WTC11 (cell line): ENCODE measurements around the gene C1QL2. TPM values are rescaled to one million over a fixed set of nuclear protein-coding genes. Genes with fewer than 3 reads are reported as not detected.

ENCODE experiments used
- ATAC-seq: fragments of 200-7000 bp; cut with Tn5 transposase; 2 replicates; pipeline ENCODE4 v1.10.0; 2021; ENCODE audit warnings: mild to moderate bottlenecking, moderate library complexity
- CTCF ChIA-PET: fragments of 300-600 bp; sonication (Branson Sonifier 250); formaldehyde crosslinking; loops from one replicate; lab custom pipeline; 2021; ENCODE audit warnings: antibody characterized with exemption; lab: Charles Lee
- POLR2A ChIA-PET: fragments of 350-600 bp; sonication (Branson Sonifier 250); formaldehyde crosslinking; loops from one replicate; lab custom pipeline; 2021; ENCODE audit warnings: antibody characterized with exemption; lab: Charles Lee
- DNase-seq: peaks from one replicate; pipeline ENCODE4 v3.0.0; 2021; ENCODE audit warnings: low spot score
- H3K27ac Mint-ChIP-seq: 2 replicates; pipeline ENCODE4 v1.8.0; 2021; ENCODE audit warnings: mixed read lengths
- H3K27me3 Mint-ChIP-seq: 2 replicates; pipeline ENCODE4 v1.8.0; 2021; ENCODE audit warnings: low read depth, mild to moderate bottlenecking, moderate library complexity, mixed read lengths
- H3K36me3 Mint-ChIP-seq: 2 replicates; pipeline ENCODE4 v1.8.0; 2021; ENCODE audit warnings: mixed read lengths
- H3K4me1 Mint-ChIP-seq: 2 replicates; pipeline ENCODE4 v1.8.0; 2022; ENCODE audit warnings: mixed read lengths
- H3K4me3 Mint-ChIP-seq: 2 replicates; pipeline ENCODE4 v1.8.0; 2021; ENCODE audit warnings: mild to moderate bottlenecking, moderate library complexity, mixed read lengths
- H3K9me3 Mint-ChIP-seq: 2 replicates; pipeline ENCODE4 v1.8.0; 2021; ENCODE audit warnings: mixed read lengths
- AR ChIP-seq: fragments of 250-450 bp; sonication (Bioruptor Pico); IDR thresholded peaks from 2 replicates; pipeline ENCODE4 v1.9.0; 2021; ENCODE audit warnings: mild to moderate bottlenecking
- E2F1 ChIP-seq: sonication (generic); formaldehyde crosslinking; IDR thresholded peaks from 2 replicates; pipeline ENCODE4 v1.8.0; 2022; ENCODE audit warnings: mild to moderate bottlenecking, missing genetic modification reagents
- E2F4 ChIP-seq: sonication (generic); formaldehyde crosslinking; IDR thresholded peaks from 2 replicates; pipeline ENCODE4 v1.8.1; 2022; ENCODE audit warnings: low read depth, mild to moderate bottlenecking, moderate library complexity, missing genetic modification reagents, borderline replicate concordance
- ESRRA ChIP-seq: sonication (generic); formaldehyde crosslinking; IDR thresholded peaks from 2 replicates; pipeline ENCODE4 v1.8.1; 2022; ENCODE audit warnings: mild to moderate bottlenecking, missing genetic modification reagents, borderline replicate concordance
- FOXP4 ChIP-seq: sonication (generic); formaldehyde crosslinking; IDR thresholded peaks from 2 replicates; pipeline ENCODE4 v1.8.0; 2022; ENCODE audit warnings: mild to moderate bottlenecking, missing genetic modification reagents
- GRHL2 ChIP-seq: fragments of 250-450 bp; sonication (Bioruptor Pico); IDR thresholded peaks from 2 replicates; pipeline ENCODE4 v1.8.0; 2022; ENCODE audit warnings: mild to moderate bottlenecking, moderate library complexity; ENCODE audit not compliant: insufficient replicate concordance, severe bottlenecking
- GTF2I ChIP-seq: fragments of 250-450 bp; sonication (Bioruptor Pico); conservative IDR thresholded peaks from 2 replicates; pipeline ENCODE4 v1.4.0; 2021; ENCODE audit warnings: mild to moderate bottlenecking
- JAZF1 ChIP-seq: fragments of 250-450 bp; sonication (Bioruptor Pico); IDR thresholded peaks from 2 replicates; pipeline ENCODE4 v1.9.0; 2021; ENCODE audit warnings: moderate library complexity, mild to moderate bottlenecking, inconsistent platforms
- JUN ChIP-seq: sonication (generic); formaldehyde crosslinking; IDR thresholded peaks from 2 replicates; pipeline ENCODE4 v1.8.0; 2023; ENCODE audit warnings: mild to moderate bottlenecking, missing genetic modification reagents
- KAT7 ChIP-seq: sonication (generic); formaldehyde crosslinking; IDR thresholded peaks from 2 replicates; pipeline ENCODE4 v1.8.1; 2023; ENCODE audit warnings: missing genetic modification reagents, mild to moderate bottlenecking, borderline replicate concordance
- MLX ChIP-seq: sonication (generic); formaldehyde crosslinking; IDR thresholded peaks from 2 replicates; pipeline ENCODE4 v1.8.1; 2023; ENCODE audit warnings: mild to moderate bottlenecking, missing genetic modification reagents, moderate library complexity
- NFATC4 ChIP-seq: fragments of 250-450 bp; sonication (Bioruptor Pico); IDR thresholded peaks from 2 replicates; pipeline ENCODE4 v1.9.0; 2021; ENCODE audit warnings: mild to moderate bottlenecking
- PRDM15 ChIP-seq: sonication (generic); formaldehyde crosslinking; IDR thresholded peaks from 2 replicates; pipeline ENCODE4 v1.8.0; 2022; ENCODE audit warnings: missing genetic modification reagents
- SMAD3 ChIP-seq: sonication (generic); formaldehyde crosslinking; IDR thresholded peaks from 2 replicates; pipeline ENCODE4 v1.8.0; 2022; ENCODE audit warnings: missing genetic modification reagents, mild to moderate bottlenecking, borderline replicate concordance
- ZBTB21 ChIP-seq: sonication (generic); formaldehyde crosslinking; IDR thresholded peaks from 2 replicates; pipeline ENCODE4 v1.8.1; 2023; ENCODE audit warnings: mild to moderate bottlenecking, missing genetic modification reagents, borderline replicate concordance
- ZNF232 ChIP-seq: sonication (generic); formaldehyde crosslinking; IDR thresholded peaks from 2 replicates; pipeline ENCODE4 v1.8.0; 2022; ENCODE audit warnings: mild to moderate bottlenecking, missing genetic modification reagents
- ZNF416 ChIP-seq: fragments of 250-450 bp; sonication (Bioruptor Pico); IDR thresholded peaks from 2 replicates; pipeline ENCODE4 v1.9.0; 2021; ENCODE audit warnings: mild to moderate bottlenecking, inconsistent platforms
- total RNA-seq: library from RNA; stranded (reverse); gene quantifications from 3 replicates; pipeline ENCODE4 v1.2.3, GENCODE V29; 2021
- TF ChIP-seq, protein P1 (sequence below): sonication (generic); formaldehyde crosslinking; IDR thresholded peaks from 2 replicates; pipeline ENCODE4 v1.8.0; 2023; ENCODE audit warnings: mild to moderate bottlenecking, missing genetic modification reagents
- TF ChIP-seq, protein P2 (sequence below): sonication (generic); formaldehyde crosslinking; IDR thresholded peaks from 2 replicates; pipeline ENCODE4 v1.8.0; 2023; ENCODE audit warnings: missing genetic modification reagents
- TF ChIP-seq, protein P3 (sequence below): fragments of 250-450 bp; sonication (Bioruptor Pico); IDR thresholded peaks from 2 replicates; pipeline ENCODE4 v1.8.0; 2021; ENCODE audit warnings: mild to moderate bottlenecking

Gene C1QL2
- total RNA-seq, 1 experiment from 2014 or later = 1.0 TPM

- no peaks in the 10 kb centered on the region for H3K36me3 Mint-ChIP-seq
Observed at GRCh38 chr2:119154076-119154475, 4.5 kb downstream of the C1QL2 start.

More at GRCh38 chr2:119154076-119154475, 4.5 kb downstream of the C1QL2 start:
- Mint-ChIP-seq H3K4me1 (peaks cover 26% of the 10 kb centered on the region), H3K27me3 (peaks cover 27% of the 10 kb centered on the region), H3K4me3 (no peak overlapping the region), H3K9me3 (no peaks in the 10 kb centered on the region), H3K27ac (no peak overlapping the region)
- no peak for ATAC-seq
- ChIA-PET POLR2A (no interaction called here), CTCF (interaction anchor here (3.3 kb wide), 1 partner anchor 27 kb away, joined by 19 read pairs; no protein-coding TSS in a partner anchor)
- no peak for TF ChIP-seq JAZF1
- TF ChIP-seq, protein P1, sequence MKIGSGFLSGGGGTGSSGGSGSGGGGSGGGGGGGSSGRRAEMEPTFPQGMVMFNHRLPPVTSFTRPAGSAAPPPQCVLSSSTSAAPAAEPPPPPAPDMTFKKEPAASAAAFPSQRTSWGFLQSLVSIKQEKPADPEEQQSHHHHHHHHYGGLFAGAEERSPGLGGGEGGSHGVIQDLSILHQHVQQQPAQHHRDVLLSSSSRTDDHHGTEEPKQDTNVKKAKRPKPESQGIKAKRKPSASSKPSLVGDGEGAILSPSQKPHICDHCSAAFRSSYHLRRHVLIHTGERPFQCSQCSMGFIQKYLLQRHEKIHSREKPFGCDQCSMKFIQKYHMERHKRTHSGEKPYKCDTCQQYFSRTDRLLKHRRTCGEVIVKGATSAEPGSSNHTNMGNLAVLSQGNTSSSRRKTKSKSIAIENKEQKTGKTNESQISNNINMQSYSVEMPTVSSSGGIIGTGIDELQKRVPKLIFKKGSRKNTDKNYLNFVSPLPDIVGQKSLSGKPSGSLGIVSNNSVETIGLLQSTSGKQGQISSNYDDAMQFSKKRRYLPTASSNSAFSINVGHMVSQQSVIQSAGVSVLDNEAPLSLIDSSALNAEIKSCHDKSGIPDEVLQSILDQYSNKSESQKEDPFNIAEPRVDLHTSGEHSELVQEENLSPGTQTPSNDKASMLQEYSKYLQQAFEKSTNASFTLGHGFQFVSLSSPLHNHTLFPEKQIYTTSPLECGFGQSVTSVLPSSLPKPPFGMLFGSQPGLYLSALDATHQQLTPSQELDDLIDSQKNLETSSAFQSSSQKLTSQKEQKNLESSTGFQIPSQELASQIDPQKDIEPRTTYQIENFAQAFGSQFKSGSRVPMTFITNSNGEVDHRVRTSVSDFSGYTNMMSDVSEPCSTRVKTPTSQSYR (CRISPR knock-in tag) = no peak
- no peak for TF ChIP-seq E2F4 (CRISPR knock-in tag)
- TF ChIP-seq ZNF232 (CRISPR knock-in tag) = no peak
- TF ChIP-seq, protein P2, sequence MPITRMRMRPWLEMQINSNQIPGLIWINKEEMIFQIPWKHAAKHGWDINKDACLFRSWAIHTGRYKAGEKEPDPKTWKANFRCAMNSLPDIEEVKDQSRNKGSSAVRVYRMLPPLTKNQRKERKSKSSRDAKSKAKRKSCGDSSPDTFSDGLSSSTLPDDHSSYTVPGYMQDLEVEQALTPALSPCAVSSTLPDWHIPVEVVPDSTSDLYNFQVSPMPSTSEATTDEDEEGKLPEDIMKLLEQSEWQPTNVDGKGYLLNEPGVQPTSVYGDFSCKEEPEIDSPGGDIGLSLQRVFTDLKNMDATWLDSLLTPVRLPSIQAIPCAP (CRISPR knock-in tag) = no peak
- TF ChIP-seq KAT7 (CRISPR knock-in tag) = no peak
- TF ChIP-seq JUN (CRISPR knock-in tag) = no peak
- TF ChIP-seq NFATC4 (CRISPR knock-in tag) = no peak
- TF ChIP-seq GRHL2 (CRISPR knock-in tag) = no peak
- no peak for TF ChIP-seq ESRRA (CRISPR knock-in tag)
- TF ChIP-seq E2F1 (CRISPR knock-in tag) = no peak
- TF ChIP-seq ZBTB21 (CRISPR knock-in tag) = no peak
- TF ChIP-seq SMAD3 (CRISPR knock-in tag) = no peak
- TF ChIP-seq FOXP4 (CRISPR knock-in tag) = no peak
- no peak for TF ChIP-seq AR (CRISPR knock-in tag)
- no peak for TF ChIP-seq MLX (CRISPR knock-in tag)
- no peak for TF ChIP-seq PRDM15 (CRISPR knock-in tag)
- no peak for TF ChIP-seq GTF2I (CRISPR knock-in tag)
- TF ChIP-seq ZNF416 (CRISPR knock-in tag) = no peak
- TF ChIP-seq, protein P3, sequence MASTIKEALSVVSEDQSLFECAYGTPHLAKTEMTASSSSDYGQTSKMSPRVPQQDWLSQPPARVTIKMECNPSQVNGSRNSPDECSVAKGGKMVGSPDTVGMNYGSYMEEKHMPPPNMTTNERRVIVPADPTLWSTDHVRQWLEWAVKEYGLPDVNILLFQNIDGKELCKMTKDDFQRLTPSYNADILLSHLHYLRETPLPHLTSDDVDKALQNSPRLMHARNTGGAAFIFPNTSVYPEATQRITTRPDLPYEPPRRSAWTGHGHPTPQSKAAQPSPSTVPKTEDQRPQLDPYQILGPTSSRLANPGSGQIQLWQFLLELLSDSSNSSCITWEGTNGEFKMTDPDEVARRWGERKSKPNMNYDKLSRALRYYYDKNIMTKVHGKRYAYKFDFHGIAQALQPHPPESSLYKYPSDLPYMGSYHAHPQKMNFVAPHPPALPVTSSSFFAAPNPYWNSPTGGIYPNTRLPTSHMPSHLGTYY (CRISPR knock-in tag) = no peak
- no peak for DNase-seq
